Measurements from ENCODE around the gene SGSM2.
"Not testable (repeated sequence)": the region's sequence is repeated elsewhere in the genome, so short reads cannot be mapped to it uniquely, and the experiment has no call there.

Gene SGSM2

DNA sequence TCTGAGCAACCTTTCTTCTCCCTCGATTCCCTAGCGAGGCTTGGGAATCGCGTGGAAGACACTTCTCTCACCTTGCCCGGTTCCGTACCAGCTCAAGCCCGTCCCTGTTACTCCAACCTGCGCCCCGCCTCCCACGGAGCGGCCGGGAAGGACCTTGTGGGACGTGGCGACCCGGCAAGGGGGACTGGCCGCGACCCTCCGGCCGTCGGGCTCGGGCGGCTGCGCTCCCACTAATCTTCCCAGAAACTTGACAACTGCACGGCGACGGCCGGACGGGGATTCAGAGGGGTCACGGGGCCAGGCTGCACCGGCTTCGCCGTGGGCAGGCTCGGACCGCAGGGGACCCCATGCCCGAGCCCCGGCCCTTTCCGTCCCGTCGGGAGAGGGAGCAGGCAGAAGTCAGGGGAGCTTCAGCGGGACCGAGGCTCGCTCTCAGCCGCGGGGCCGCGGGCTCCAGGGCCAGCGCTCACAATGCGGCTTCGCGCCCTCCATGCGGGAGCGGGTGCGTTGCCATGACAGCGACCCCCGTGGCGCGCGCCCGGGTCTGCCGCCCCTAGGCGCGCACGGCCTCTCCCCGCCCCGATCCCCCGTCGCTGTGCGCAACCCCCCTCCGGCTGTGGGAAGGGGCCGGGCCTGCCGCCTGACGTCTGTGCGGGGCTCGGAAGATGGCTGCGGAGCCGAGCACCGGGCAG, at the start of gene SGSM2:
SGSM2 (plus strand) TSS at position 650 of the 692 bp plus-strand sequence. CDS start 188 bp downstream, outside the sequence.
- DNase-seq (ENCODE audit: low read depth), result no peak

DNA sequence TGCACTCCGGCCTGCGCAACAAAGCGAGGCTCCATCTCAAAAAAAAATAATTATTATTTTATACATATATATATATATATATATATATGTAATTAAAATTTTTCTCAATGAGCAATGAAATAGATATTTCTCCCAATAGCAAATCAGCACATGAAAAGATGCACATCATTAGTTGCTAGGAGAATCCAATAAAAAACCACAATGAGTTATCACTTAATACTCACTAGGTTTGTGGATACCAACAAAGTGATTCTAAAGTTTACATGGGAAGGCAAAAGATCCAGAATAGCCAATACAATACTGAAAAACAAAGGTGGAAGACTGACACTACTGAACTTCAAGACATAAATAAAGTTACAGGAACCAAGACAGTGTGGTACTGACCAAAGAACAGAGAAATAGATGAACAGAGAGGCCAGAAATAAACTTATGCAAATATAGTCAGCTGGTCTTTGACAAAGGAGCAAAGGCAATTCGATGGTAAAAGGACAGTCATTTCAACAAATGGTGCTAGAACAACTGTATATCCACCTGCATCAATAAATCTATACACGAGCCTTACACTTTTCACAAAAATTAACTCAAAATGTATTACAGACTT, 47.3 kb upstream of the SGSM2 start:
- DNase-seq (ENCODE audit: low read depth), result no peak

- DNase-seq (ENCODE audit: low read depth), result no peak
Observed at GRCh38 chr17:2292100-2292499, 45.2 kb upstream of the SGSM2 start.

- DNase-seq (ENCODE audit: low read depth), result no peak
Observed at GRCh38 chr17:2295575-2295974, 41.7 kb upstream of the SGSM2 start.

GRCh38 chr17:2297023-2297422, 40.3 kb upstream of the SGSM2 start:
- no peak for DNase-seq (ENCODE audit: low read depth)

DNA sequence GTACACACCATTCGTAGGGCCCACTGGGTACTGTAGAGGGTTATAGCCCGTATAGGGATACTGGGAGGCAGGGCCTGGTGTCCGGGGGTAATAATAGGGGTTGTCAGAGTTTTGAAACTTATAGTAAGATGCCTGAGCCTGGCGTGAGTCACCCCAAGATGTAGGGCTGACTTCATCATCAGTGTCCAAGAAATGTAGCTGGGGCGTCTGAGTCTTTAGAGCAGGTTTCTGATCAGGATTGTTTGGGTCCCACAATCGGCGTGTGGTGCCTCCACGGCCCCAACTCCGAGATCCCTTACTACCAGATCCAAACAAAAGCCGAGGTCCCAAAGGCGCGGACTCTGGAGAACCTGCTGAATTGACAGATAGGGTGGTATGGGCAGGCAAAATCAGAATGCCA, 38.2 kb upstream of the SGSM2 start:
- no peak for DNase-seq (ENCODE audit: low read depth)

GRCh38 chr17:2299756-2300155, 37.5 kb upstream of the SGSM2 start:
- DNase-seq (ENCODE audit: low read depth), result no peak

- DNase-seq (ENCODE audit: low read depth), result no peak
Observed at GRCh38 chr17:2302778-2303203, 34.5 kb upstream of the SGSM2 start.

DNA sequence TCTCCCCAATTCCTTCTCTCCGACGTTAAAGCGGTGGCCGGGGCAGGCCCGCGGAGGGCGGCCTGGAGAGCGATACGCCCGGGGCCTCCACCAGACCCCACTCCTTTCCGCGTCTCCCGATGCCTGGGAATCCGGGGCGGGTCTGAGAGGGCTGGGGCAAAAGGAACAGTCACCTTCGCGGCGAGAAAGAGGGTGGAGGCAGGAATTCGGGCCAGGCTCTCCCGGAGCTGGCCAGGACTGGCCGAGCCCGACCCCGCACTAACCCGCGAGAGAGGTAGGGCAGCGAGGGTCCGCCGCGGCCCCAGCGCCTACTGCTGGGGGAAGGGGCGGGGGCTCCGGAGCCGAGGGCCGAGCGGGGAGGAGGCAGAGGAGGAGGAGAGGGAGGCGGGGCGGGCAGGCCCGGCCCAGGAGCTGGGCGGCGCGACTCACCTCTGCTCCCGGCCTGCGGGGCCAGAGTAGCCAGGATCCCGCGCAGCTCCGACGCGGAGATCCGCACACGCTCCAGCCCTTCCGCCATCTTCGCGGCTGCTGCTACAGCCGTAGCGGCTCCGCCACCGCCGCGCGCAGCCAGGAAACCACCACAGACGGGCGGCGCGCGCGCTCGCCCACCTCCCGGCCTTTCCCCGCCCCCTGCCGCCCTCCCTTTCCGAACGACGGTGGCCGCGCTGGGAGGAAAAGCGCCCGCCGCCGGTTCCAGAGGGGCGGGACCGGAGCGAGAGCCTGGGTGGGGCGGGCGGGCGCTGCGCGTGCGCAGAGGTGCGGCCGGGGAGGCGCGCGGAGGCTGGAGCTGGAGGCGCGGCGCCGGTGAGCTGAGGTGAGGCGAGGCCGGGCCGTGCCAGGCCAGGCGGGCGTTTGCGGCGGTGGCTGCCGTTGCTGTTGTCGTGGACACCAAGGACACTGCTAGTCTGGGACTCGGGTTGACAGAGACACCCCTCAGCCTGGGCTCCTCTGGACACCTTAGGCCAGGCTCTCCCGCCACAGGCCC, 33.8 kb upstream of the SGSM2 start, which contains the start of the genes SMG6 and SRR:
SMG6 (minus strand) TSS at position 582 of the 985 bp plus-strand sequence; CDS start at position 517, 65 bp downstream.
SRR (plus strand) TSS at position 747 of the 985 bp plus-strand sequence. CDS start 11,611 bp downstream, outside the sequence.
- DNase-seq (ENCODE audit: low read depth), result peak; percentile 26

DNA sequence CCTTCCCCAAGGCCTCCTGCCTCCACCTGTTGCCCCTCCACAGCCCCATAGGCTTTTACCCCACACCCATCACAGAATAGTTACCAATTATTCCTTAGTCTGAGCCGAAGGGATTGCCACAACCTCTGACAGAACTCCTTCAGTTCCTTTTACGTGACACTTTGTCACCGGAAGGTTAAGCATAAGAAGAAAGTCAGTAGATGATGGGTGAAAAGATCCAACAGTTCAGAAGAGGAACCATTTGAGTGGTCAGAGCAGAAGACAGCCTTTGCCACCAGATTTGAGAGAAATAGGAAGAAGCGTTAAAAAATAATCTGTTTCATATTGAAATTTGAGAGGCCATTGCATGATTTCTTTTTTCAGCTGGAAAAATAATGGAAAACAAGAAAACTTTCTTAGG, 32.4 kb upstream of the SGSM2 start:
- no peak for DNase-seq (ENCODE audit: low read depth)

DNA sequence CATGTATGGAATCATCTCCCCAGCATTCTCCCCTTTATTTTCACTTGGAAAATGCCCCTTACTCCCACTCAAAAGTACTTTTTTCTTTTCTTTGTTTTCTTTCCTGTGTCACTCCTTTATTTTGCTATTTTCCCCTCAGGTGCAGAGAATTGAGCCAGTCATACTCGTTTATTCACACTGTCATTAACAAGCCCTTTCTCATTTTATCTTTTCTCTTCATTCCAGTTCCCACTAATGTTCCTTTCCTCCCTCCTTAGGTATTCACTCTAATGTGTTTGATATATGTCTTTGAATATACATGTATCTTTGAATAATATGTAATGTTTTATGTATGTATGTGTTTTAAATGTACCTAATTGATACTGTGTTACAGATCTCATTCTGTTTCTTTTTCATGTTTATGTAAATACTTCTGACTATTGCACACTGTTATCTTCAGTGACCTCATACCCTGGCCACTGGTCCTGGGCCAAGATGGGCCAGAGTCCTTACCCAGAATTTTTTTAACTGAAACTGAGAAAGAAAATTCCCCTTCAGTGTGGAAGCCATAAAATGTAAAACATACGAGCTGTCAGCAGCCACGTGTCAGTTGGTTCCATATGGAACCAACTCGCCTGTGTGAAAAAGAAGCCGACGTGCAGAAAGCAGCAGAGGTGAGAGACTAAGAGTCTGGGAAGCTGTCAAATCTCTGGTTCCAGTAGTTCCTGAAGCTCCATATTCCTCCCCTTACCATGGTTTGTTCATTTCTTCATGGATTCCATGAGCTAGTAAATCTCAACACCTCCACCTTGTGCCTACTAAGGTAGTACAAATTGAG, 27.8 kb upstream of the SGSM2 start:
- no peak for DNase-seq (ENCODE audit: low read depth)

DNA sequence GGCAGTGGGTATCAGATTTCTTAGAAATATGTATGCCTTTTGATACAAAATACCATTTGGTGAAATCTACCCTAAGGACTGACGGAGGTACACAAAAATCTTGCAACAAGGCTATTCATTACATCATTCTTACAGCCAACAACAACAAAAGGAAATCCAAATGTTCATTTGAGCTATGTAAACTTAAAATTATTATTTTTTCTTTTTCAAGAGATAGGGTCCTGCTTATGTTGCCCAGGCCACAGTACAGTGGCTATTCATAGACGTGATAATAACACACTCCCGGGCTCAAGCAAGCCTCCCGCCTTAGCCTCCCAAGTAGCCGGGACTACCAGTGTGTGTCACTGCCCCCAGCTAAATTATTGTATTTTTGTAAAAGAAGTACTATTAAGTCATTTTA, 24.6 kb upstream of the SGSM2 start:
- DNase-seq (ENCODE audit: low read depth), result no peak

DNA sequence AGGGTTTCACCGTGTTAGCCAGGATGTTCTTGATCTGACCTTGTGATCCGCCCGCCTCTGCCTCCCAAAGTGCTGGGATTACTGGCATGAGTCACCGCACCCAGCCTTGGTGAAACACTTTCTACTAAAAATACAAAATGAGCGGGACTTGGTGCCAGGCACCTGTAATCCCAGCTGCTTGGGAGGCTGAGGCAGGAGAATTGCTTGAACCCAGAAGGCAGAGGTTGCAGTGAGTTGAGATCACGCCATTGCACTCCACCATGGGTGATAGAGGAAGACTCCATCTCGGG, 20.4 kb upstream of the SGSM2 start:
- DNase-seq (ENCODE audit: low read depth), result not testable (repeated sequence)

- no peak for DNase-seq (ENCODE audit: low read depth)
Observed at GRCh38 chr17:2317796-2318195, 19.5 kb upstream of the SGSM2 start.

DNA sequence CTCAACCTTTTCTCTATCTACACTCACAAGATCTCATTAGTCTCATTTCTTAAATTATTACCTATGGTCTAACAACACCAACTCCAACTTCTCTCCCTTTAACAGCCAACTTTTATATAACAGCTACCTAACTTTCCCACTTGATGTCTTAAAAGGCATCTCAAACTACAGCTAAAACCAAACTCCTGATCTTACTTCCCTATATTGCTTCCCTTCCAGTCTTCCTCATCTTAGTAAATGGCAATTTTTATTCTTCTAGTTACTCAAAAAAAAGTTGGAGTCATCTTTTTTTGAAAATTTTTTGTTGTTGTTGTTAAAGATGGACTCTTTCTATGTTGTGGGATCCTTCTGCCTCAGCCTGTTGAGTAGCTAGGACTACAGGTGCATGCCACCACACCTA, 18.2 kb upstream of the SGSM2 start:
- DNase-seq (ENCODE audit: low read depth), result no peak

DNA sequence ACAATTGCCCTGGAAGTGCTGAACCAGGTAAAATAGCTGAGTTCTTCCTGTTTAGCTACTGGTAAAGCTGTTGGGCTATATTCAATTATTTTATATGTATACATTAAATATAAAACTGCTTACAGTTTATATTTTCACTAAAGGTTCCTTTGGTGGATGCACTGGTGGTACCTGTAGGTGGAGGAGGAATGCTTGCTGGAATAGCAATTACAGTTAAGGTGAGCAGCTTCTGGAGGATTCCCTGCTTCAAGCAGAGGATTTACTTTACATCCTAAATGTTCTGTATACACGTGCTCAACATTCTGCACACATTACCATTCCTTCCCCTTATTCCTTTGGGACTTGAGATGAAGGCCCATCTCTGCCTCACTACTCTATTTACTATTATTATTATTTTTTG, 15.9 kb upstream of the SGSM2 start:
- no peak for DNase-seq (ENCODE audit: low read depth)

- no peak for DNase-seq (ENCODE audit: low read depth)
Observed at GRCh38 chr17:2323629-2324314, 13.5 kb upstream of the SGSM2 start.

DNA sequence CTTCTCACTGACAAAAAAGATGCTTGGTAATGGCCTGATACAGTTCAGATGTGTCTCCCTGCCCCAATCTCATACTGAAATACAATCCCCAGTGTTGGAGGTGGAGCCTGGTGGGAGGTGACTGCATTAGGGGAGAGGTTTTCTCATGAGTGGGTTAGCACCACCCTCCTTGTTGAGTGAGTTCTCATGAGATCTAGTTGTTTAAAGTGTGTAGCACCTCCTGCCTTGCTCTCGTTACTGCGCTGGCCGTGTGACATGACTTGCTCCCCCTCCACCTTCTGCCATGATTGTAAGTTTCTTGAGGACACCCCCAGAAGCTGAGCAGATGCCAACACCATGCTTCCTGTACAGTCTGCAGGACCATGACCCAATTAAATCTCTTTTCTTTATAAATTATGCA, 6.0 kb upstream of the SGSM2 start:
- no peak for DNase-seq (ENCODE audit: low read depth)

- no peak for DNase-seq (ENCODE audit: low read depth)
Observed at GRCh38 chr17:2335726-2336214, 1.5 kb upstream of the SGSM2 start.

DNA sequence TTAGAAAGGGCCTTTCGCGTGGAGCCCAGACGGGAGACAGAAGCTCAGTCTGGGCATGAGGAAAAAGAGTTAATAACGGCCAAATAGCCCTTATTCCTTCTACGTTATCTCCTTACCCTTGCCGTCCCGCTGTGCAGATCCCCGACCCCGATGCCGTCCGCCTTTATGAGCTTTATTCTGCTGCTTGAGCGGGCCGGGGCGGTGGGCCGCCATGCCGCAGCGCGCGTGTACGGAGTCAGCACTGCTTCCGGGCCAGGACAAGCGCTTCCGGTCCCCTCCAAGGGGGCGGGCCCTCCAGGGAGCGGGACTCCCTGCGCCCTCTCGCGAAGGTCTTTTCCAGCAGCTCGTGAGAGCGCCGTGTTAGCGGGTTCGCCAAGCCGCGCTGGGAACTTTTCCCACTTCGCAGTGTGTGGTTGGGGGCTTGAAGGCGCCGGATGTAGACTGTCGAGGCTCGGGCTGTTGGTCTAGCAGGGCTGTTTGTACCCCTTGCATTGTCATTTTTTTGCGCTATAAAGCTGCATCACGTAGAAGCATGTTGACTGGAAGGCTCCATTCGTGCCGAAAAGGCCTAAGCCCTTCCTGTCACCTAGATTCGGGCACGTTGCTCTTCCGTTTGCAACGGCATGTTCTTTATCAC, 968 bp upstream of the SGSM2 start, which contains the start of gene TSR1:
TSR1 (minus strand) TSS at position 243 of the 637 bp plus-strand sequence; CDS start at position 213, 30 bp downstream.
- DNase-seq (ENCODE audit: low read depth), result peak; percentile 53

All from HS-27A (cell line).